GM10248 (cell line): ENCODE data around the gene RCVRN.

ENCODE experiments used
- CTCF ChIA-PET: fragments of 300-600 bp; sonication (Branson Sonifier 250); formaldehyde crosslinking; extraction: SDS; loops from one replicate; lab custom pipeline; 2021; ENCODE audit warnings: antibody characterized with exemption; lab: Yijun Ruan, JAX
- POLR2A ChIA-PET: fragments of 350-650 bp; sonication (Branson Sonifier 250); formaldehyde crosslinking; extraction: SDS; loops from one replicate; lab custom pipeline; 2020; ENCODE audit warnings: antibody characterized with exemption; lab: Yijun Ruan, JAX
- DNase-seq: peaks from one replicate; pipeline ENCODE4 v3.0.0; 2012; ENCODE audit errors: extremely low spot score
- TF ChIP-seq, protein P1 (sequence below): IDR thresholded peaks from 2 replicates; pipeline ENCODE4 v1.5.1; 2012; ENCODE audit warnings: mild to moderate bottlenecking, low read depth; ENCODE audit errors: extremely low read depth, missing control alignments, control extremely low read depth

Gene RCVRN

DNA sequence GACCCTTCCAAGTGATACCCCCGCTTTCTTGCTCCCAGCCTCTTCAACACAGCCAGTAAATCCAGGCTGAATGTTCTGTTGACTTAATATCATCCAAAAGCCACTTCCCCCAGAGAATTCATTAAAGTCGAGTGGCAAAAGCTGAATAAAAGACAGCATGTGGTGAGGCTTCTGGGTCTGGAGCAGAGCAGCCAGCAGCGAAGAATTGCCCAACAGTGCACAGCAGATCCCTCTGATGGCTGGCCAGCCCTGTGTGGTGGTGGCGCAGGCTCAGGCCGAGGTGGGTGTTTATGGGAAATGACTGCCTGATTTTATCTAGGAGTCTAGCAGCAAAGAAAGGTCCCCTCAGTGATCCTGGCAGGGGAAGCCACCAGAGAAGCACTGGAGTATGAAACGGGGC is 30.3 kb upstream of the RCVRN start:
- TF ChIP-seq, protein P1, sequence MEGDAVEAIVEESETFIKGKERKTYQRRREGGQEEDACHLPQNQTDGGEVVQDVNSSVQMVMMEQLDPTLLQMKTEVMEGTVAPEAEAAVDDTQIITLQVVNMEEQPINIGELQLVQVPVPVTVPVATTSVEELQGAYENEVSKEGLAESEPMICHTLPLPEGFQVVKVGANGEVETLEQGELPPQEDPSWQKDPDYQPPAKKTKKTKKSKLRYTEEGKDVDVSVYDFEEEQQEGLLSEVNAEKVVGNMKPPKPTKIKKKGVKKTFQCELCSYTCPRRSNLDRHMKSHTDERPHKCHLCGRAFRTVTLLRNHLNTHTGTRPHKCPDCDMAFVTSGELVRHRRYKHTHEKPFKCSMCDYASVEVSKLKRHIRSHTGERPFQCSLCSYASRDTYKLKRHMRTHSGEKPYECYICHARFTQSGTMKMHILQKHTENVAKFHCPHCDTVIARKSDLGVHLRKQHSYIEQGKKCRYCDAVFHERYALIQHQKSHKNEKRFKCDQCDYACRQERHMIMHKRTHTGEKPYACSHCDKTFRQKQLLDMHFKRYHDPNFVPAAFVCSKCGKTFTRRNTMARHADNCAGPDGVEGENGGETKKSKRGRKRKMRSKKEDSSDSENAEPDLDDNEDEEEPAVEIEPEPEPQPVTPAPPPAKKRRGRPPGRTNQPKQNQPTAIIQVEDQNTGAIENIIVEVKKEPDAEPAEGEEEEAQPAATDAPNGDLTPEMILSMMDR, result no peak
- no peak for DNase-seq
- ChIA-PET CTCF (interaction anchor here (1.4 to 3.1 kb wide), 3 partner anchors 10 to 680 kb away, joined by 4 to 23 read pairs (median 10); no protein-coding TSS in a partner anchor), POLR2A (no interaction called here)

DNA sequence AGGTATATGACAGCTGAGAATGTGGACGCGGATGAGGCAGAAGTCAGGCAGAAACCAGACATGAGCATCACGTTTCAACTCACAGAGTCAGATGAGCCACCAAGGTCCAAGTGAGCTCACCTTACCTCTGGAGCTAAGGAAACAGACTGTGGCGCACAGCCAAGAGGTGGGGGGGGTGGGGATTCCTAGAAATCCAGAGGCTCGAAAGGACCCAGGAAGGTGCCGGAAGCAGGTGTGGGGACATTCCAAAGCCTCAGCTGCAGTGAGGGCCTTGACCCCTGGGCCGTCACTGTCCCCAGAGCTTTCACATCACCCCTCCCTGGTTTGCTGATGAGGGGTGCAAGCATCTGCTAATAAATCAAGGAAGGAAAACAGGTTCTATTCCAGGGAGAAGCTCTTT is 29.3 kb upstream of the RCVRN start:
- no peak for DNase-seq
- TF ChIP-seq, protein P1, result no peak
- ChIA-PET CTCF (interaction anchor here (2.4 to 3.1 kb wide), 3 partner anchors 9 to 683 kb away, joined by 9 to 23 read pairs (median 10); no protein-coding TSS in a partner anchor), POLR2A (no interaction called here)

DNA sequence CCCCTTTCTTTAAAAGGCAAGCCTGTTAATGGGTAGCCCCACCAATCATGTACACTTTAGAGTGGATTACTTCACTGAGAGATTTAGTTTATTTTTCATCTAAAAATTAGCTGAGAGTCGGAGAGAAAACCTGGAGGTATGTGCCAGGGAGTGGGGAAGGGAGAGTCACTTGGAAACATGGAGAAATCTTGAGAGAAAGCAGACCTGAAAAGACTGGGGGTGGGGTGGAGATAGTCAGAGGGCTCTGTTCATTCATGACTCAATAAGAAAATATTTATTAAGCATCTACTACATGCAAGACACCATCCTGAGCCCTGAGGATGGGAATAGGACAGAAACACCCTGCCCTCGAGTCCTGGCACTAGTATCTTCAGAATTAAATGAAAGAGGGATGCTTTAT is 27.4 kb upstream of the RCVRN start:
- CTCF ChIA-PET, result interaction anchor here (2.4 kb wide), 1 partner anchor 685 kb away, joined by 9 read pairs; no protein-coding TSS in a partner anchor

GRCh38 chr17:9931144-9931741 is 26.2 kb upstream of the RCVRN start:
- TF ChIP-seq, protein P1, result no peak
- no peak for DNase-seq
- ChIA-PET CTCF (interaction anchor here (1.0 to 1.4 kb wide), 5 partner anchors 28 to 686 kb away, joined by 3 to 5 read pairs (median 4); no protein-coding TSS in a partner anchor), POLR2A (no interaction called here)

More for the DNA sequence above, 27.4 kb upstream of the RCVRN start:
- POLR2A ChIA-PET, result no interaction called here
- TF ChIP-seq, protein P1, result no peak
- DNase-seq, result no peak

- CTCF ChIA-PET, result interaction anchor here (0.9 to 1.2 kb wide), 4 partner anchors 18 to 688 kb away, joined by 3 to 5 read pairs (median 4); no protein-coding TSS in a partner anchor
- TF ChIP-seq, protein P1, result no peak
- no peak for DNase-seq
- POLR2A ChIA-PET, result no interaction called here
These were observed 24.8 kb upstream of the RCVRN start for GRCh38 chr17:9929871-9930270.

DNA sequence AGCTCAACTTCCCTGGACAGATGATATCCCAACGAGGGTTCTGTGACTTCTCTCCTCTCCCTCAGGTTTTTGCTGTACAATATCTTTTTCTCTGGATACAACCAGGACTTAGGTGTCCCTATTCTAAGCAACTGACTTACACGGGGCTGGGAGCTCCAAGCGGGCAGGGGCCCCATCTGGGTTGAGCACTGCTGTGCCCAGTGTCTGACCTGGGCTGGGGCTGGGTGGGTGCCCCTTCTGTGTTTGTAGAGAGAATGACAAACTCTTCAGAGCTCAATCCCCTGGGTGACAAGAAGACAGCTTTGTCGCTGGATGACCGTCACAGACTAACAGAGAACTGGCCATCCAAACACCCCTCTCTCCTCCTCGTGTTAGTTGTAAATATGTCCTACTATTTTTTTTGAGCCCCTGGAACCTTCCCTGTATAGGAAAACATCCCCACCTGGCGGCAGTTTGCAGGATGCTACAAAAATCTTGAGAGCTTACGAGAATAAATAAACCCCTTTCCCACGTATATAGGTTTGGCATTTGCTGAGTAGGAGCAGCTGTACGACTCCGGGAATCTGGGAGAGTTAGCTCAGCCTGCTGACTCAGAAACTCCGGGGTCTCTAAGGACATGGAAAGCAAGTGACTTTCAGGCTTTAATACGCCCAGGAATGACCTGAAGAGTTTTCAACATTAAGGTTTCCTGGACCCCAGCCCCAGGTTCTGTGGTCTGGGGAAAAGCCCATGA is 23.7 kb upstream of the RCVRN start:
- TF ChIP-seq, protein P1, result no peak
- POLR2A ChIA-PET, result no interaction called here
- DNase-seq, result no peak
- CTCF ChIA-PET, result interaction anchor here (0.8 to 3.5 kb wide), 6 partner anchors 9 to 689 kb away, joined by 3 to 14 read pairs (median 3); partner anchors contain the start of gene RCVRN
